PC-9 (cell line): Measurements from ENCODE around the gene ARFGEF3.

Source experiments
- EZH2 ChIP-seq: fragments of 200-600 bp; sonication (generic); IDR thresholded peaks from 2 replicates; pipeline ENCODE4 v1.8.0; 2017; ENCODE audit warnings: antibody characterized with exemption, low read depth
- TF ChIP-seq, protein P1 (sequence below): fragments of 200-600 bp; sonication (generic); conservative IDR thresholded peaks from 2 replicates; pipeline ENCODE4 v1.6.1; 2017; ENCODE audit warnings: mixed run types, antibody characterized with exemption, mild to moderate bottlenecking, moderate library complexity

DNA sequence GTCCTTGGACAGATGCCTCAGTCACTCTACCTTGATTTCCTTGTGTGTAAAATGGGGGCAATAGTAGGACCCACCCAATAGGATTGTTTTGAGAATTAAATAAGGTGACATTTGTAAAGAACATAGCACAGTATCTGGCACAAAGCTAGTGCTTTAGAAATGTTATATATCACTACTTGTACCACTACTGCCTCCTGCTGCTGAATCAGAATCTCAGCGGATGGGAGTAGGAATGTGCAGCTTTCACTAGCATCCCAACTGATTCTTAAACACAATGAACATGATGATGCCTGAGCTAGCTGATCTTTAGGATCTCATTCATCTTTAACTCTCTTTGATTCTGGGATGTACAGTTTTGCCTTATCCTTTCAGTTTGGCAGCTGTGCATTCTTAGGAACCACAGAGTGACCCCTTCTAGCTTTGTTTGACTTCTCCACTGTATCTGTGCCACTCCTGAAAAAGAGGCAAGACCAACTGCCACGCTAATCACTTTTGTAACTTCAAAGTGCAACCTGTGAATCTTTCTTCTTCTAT lies 49.4 kb downstream of the ARFGEF3 start:
- TF ChIP-seq, protein P1, sequence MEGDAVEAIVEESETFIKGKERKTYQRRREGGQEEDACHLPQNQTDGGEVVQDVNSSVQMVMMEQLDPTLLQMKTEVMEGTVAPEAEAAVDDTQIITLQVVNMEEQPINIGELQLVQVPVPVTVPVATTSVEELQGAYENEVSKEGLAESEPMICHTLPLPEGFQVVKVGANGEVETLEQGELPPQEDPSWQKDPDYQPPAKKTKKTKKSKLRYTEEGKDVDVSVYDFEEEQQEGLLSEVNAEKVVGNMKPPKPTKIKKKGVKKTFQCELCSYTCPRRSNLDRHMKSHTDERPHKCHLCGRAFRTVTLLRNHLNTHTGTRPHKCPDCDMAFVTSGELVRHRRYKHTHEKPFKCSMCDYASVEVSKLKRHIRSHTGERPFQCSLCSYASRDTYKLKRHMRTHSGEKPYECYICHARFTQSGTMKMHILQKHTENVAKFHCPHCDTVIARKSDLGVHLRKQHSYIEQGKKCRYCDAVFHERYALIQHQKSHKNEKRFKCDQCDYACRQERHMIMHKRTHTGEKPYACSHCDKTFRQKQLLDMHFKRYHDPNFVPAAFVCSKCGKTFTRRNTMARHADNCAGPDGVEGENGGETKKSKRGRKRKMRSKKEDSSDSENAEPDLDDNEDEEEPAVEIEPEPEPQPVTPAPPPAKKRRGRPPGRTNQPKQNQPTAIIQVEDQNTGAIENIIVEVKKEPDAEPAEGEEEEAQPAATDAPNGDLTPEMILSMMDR, result no peak
- no peak for TF ChIP-seq EZH2
